HG03103 (cell line): ENCODE data around the gene PIK3R5.
"Not testable (repeated sequence)": the region's sequence is repeated elsewhere in the genome, so short reads cannot be mapped to it uniquely, and the experiment has no call there.

ENCODE experiments used
- ATAC-seq: cut with Tn5 transposase; IDR thresholded peaks from one replicate; pipeline ENCODE4 v1.9.1; 2021; ENCODE audit warnings: low read depth; ENCODE audit not compliant: unreplicated experiment

Gene PIK3R5

DNA sequence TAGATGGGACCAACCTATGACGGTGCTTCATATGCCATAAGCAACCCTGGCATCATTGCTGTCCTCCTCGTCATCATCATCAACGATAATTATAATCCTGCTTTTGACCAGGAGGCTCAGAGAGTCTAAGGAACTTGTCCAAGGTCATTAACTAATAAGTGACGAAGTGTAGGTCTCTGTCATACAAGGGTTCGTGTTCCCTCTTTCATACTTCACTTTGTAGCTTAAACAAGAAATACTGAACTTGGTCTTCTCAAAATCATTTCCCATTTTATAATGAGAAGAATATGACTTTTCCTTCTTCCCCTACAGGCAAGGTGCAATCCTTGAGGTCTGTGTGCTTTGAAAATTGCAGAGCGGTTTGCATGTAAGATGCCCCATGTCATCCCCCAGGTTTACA lies 66.9 kb downstream of the PIK3R5 start:
- no peak for ATAC-seq

DNA sequence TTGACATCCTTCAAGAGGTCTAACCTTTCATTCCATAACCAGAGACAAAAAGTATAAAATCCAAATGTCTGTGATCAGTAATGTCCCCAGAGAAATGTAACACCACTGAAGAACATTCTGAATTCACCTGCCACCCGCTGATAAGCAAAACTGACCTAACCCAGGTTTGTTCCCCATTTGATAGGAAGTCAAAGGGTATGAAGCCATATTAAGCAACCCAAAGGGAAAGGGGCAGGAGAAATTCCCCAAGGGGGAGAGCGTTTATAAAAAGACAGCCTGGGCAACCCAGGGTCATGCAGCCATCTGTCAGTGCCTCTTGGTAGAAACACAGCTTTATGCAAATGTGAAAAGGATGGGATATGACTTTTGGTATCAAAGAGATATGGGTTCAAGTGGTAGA lies 67.4 kb downstream of the PIK3R5 start:
- no peak for ATAC-seq

DNA sequence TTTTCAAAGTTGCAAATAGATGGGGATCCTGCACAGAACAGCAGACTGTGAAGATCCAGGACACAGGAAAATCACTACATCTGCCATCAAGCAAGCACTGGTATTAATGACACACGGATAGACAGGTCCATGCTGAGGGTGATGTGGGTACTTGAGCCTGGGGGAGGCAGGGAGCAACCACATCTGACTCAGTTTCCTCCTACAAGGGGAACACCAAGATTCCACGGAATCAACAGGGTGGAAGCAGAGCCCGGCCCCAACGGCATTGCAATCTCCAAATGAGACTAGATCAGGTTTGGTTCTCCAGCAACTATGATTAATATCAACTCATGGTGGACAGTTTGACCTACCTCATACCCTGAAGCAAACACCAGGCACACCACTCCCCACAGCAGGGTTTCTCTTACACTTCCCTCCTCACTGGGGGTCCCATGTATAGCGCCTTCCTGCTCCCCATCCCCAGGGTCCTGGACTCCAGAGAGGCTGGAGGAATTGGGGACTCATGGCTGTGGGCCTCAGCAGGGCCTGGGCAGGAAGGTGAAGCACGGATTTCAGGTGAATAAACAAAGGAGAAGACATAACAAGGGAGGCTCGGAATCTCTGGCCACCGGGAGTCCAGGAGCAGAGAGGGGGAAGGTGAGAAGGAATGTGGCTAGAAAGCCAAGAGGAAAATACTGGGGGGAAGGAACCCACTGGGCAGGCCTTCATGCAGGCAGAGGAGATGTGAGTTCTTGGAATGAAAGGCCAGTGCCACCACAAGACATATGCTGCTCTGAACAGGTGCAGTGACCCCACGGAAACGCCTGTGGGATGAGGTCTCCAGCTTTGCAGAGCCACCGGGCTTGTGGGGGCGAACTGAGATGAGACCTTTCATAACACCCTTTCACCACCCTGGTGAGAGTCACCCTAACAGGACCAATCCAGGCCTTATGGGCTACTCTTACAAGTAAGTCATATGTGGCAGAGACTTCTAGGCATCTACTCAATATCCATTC lies 68.6 kb downstream of the PIK3R5 start:
- ATAC-seq = no peak

DNA sequence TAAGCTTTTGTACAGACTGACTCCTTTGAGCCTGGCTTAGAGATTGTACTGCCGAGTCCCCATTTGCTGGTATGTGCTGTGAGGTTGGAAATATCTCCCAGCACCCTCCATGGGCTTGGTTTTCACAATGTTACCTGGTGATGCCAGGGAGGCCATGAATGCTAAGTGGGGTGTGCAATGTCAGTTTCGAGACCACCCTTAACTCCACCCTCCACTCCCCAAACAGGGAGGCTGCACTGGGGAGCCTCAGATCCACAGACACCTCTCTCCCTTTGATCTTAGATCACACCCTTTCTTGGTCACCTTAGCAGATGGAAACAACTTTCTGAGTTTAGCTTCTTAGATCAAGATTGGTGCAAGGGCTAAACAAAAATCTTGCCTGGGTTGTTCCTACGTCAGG lies 69.4 kb downstream of the PIK3R5 start:
- no peak for ATAC-seq

DNA sequence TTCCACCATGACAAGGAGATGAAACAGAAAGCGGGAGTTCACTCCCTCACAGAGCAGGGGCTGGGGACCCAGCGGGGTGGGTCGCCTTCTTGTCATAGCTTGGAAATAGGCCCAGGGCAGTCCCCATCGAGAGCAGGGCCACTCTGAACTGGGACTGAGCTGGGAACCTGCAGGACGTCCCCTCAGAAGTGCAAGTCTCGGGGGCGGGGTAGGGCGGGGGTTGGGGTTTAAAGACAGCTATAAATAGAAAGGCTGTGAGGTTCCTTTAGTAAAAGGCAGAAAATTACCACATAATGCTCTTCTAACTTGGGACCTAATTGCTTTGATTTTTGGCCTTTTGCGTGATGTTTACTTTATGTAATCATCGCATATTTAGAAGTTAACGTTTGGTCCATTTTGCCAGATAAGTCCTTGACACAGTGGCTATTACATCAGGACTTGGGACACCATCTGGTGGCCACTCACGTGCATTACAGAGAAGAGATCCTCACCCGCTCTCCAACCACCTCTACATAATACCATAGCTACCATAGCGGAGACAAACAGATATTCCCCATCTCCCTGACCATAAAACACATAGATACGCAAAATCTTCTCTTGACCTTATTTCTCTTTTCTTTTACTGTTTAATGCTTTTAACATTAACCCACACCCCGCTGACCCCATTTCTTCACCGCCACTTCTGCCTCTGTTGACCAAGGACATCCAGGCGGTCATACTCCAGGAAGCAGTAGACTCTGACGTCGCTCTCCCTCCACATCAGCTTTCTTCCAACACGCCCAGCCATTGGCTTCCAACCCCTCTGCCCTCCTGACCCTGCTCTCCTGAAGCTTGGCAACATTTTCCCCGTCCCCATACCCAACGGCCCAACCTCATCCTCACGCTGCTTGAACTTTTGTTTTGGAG lies 70.6 kb downstream of the PIK3R5 start:
- ATAC-seq = no peak

DNA sequence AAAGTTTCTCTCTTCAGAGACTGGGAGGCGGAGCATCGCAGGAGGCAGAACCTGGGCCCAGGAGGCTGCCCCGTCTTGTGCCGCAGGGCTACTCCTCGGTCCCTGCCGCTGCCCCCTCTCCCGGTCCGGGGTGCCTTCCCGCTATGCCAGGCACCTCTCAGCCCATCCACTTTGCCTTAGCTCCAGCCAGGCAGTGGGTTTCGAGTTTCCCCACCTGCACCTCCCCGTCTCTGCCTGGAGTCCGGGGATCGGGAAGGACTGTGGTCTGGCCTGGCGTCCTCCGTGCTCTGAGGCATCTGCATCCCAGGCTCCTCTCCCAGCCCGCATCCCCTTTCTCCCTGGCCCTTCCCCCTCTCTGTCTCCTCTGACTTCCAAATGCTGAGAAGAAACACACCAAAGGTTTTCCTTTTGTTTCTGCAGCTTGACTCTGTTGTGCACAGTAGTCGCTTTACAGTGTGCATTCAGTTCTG lies 71.3 kb downstream of the PIK3R5 start:
- ATAC-seq = no peak

DNA sequence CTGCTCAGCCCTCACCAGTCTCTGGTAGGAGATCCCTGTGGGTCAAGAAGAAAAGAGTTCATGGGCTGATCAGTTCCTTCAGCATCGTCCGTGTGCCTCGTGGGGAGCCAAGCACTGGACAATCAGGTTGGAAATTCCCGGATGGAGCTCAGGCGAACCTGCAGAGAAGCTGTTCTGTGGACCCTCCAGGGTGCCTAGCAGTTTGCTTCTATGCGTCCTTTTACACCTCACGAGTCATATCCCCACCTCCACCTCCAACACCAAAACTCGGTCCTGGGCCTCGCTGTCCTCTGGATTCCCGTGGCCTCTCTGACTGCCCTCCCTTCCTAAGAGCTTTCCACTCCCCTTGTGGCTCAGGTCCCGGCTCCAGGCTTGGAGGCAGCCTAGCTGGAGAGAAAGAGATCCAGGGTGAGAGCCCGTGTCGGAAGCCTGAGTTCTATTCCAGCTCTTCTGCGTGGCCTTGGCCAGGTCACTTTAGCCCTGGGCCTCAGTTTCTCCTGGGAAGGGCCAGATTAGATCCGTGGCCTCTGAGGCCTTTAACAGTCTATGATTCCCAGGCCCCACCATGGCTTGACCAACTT lies 71.8 kb downstream of the PIK3R5 start:
- no peak for ATAC-seq

DNA sequence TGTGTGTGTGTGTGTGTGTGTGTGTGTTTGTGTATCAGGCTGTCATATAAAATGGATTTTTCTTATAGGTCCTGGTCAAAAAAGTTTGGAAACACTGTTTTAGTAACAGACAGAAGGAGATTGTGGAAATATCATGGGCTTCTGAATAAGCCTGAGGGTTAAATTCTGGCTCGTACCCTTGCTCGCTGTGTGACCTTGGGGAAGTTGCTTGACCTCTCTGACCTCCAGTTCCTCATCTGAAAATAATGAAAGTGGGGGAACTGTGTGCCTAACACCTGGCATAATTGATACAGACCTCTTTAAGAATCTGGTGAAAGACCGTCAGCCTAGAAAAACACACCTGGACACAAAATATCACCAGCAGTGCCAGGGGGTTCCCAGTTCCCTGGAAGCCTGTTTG lies 72.4 kb downstream of the PIK3R5 start:
- no peak for ATAC-seq

DNA sequence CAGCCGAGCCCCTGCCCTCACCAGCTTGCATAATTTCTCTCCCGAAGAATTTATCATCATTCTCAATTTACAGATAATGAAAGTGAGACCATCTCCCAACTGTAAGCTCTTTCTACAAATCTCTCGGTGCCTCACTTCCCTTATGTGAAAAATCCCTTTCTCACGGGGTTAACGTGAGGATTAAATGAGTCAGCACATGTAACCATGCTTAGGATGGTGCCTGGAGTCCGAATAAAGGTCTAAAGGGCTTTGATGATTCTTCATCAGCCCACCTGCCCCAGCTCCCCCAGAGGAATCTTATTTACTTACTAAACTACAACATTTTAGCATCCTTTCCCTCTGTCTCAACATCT lies 73.2 kb downstream of the PIK3R5 start:
- ATAC-seq = no peak

DNA sequence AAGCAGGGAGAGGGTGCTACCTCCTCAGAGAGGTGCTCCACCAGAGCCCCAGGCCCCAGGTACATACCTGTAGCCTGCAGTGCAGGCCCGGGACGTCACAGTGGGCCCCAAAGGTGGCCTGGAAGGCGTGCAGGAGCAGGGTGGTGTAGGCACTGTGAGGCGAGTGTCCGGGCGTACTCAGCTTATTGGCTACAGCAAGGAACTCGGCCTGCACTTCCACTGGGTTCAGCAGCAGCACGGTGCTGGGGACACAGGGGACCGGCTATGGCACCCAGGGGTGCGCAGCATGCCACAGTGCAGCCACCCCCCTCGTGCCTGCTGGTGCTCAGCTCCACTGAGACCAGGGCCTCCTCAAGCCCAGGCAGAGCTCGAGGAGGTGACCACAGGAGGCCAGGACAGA lies 74.8 kb downstream of the PIK3R5 start:
- ATAC-seq = no peak

DNA sequence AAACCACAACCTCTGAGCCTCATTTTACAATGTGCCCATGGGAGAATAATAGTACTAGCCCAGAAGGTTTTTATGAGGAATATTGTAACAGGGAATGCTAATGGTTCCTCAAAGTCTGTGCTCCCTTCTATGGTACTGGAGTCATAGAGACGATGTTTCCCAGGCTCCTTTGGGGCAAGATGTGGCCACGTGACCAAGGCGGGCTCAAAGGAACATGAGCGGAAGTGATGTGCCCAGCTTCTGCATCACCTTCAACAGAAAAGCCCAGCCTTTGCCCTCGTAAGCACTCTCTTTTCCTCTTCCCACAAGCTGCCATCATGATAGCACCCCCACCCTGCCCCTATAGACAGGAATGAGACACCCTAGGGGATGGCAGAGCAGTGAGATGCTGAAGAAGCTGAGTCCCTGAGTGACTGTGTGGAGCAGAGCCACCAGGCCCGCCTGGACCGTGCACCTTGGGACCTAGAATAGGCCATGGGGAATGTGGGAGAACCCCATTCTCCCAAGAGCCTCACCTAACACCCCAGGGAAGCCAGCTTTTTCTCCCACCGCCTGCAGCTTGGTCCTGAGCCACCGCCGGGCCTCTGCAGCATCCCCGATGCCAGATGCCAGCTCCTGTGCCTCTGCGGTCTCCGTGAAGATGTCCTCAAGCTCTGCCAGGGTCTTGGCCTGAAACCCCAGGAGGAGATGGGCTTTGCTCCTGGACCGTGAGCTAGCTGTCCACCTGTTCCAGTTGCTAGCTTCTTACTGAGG lies 75.9 kb downstream of the PIK3R5 start:
- ATAC-seq = no peak

DNA sequence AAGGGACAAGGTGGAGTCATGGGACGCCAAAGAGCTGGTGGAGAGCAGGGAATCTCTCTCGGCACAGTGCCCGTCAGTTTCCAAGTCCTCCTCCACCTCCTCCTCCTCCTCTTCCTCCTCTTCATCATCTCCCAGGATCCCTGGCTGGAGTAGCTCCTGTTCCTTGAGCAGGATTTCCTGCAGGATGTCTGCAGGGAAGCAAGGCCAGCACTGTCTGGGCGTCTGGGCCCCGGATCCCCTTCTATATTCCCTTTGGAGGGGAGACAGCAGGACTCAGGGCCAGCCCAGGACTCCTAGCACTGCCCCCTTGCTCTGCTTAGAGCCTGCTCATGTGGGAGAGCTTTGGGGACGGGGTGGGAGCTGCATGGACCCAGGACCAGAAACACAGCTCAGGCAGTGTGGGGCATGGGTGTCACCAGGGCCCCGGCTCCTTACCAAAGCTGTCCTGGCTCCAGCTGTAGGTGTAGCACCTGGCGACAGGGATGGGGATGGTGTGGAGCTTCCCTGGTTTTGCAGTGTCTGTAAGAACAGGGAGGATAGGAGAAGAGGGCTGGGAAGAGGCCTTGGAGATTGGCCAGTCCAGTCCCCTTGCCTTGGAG lies 76.7 kb downstream of the PIK3R5 start:
- ATAC-seq = no peak

DNA sequence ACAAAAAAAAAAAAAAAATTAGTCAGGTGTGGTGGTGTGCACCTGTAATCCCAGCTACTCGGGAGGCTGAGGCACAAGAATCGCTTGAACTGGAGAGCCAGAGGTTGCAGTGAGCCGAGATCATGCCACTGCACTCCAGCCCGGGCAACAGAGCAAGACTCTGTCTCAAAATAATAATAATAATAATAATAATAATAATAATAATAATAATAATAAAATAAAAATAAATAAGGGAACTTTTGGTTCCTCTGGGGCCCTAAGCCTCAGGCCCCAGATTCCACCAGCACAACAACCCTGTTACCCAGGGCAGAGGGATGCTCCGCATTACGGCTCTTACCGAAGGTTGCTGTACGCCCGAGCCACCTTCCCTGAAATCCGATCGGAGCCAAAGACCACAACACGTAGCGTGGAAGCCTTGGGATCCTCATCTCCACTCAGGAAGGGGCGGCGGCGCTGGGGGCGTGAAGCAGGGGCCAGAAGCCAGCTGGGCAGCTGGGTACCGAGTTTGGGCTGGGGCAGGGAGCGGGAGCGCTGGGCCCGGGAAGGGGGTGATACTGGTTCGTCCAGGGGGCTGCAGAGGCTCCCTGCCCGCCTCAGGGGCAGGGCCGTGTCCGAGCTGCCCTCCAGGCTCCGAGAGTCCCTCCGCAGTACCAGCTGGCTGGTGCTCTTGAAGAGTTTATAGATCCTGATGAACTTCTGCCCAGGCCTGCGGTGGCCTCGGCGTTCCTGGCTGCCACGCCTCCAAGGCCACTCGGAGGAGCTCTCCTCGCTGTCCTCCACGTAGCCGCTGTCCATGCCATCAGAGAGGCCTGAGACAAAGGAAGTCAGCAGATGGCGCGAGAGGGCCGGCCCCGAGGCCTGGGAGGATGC lies 77.4 kb downstream of the PIK3R5 start:
- ATAC-seq = no peak

DNA sequence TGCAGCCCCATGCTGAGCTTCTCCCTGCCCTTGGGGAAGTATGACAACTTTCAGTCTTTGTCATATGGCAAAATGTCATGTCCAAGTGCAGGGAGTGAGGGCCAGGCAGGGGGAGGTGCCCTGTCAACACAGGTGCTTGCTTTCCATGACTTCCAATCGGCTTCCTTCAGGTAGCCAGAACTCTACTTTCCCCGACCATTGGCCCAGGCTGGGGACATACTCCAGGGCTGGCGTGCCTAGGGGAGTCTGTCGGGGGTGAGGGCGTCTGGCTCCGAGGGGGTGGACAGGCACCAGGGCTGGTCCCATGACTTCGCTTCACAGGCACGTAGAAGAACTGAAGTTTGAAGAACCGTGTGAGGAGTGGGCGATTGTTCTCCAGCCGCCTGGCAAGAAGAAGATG lies 78.2 kb downstream of the PIK3R5 start:
- no peak for ATAC-seq

DNA sequence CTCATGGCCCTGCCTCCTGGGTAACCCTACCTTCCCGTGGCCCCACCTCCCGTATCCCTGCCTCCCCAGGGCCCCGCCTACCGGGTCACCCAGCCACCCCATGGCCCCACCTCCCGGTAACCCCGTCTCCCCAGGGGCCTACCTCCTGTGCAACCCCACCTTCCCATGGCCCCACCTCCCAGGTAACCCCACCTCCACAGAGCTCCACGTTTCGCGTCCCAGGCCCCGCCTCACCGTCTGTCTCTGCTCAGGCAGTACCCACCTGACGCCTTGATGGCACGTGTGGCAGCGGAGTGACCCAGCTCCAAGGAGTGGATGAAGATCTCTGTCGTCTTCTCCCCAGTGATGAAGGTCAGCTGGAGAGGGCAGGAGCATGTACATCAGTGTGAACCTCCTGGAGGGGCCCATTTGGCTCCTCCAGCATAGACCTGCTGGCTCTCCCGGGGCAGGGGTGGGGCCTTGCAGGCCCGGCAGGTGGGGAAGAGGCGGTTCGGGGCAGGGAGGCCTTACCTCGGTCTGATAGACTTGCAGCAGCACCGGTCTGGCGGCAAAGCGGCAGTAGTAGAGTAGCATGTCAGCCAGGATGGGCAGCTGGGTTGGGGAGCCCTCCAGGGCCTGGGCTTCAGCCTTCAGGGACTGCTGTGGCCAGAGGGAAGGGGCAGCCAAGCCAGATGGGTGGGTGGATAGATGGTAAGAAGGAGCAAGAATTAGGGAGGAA lies 79.4 kb downstream of the PIK3R5 start:
- ATAC-seq = no peak

DNA sequence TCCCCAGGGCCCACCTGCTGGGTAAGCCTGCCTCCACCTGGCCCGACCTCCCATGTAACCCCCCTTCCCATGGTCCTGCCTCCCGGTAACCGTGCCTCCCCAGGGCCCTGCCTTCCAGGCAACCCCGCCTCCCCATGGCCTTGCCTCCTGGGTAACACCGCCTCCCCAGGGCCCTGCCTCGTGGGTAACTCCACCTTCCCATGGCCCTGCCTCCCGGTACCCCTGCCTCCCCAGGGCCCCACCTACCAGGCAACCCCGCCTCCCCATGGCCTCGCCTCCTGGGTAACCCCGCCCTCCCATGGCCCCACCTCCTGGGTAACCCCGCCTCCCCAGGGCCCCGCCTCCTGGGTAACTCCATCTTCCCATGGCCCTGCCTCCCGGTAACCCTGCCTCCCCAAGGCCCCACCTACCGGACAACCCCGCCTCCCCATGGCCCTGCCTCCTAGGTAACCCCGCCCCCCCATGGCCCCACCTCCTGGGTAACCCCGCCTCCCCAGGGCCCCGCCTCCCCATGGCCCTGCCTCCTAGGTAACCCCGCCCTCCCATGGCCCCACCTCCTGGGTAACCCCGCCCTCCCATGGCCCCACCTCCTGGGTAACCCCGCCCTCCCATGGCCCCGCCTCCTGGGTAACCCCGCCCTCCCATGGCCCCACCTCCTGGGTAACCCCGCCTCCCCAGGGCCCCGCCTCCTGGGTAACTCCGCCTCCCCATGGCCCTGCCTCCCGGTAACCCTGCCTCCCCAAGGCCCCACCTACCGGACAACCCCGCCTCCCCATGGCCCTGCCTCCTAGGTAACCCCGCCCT lies 80.1 kb downstream of the PIK3R5 start:
- ATAC-seq = not testable (repeated sequence)

DNA sequence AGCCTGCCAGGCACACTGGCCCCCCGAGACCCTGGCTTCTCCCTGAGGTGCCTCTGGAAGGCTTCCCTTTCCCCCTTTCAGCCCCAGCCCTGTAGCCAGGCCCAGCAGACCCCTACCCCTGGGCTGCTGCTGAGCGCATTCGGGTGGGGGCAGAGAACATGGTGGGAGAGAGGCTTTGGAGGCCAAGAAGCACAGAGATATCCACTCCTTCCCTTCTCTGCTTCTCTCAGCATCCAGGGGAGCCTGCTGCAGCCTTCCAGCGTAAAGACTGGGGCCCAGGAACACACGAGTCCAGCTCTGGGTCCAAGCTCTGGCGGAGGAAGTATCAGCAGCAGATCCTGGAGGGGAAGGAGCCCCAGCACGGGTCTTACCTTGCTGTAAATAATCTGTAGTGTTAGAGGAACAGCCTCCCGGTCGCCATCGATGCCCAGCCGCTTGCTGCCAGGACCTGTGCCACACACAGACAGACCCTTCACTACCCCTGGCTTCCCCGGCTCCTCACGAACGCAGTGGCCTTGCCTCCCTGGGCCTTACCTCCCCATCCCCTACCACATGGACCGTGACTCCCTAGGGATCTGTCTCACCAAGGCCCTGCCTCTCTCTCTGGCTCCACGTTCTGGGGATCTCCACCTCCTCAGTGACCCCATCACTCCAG lies 81.0 kb downstream of the PIK3R5 start:
- no peak for ATAC-seq
